Fibroblast of pulmonary artery (primary cell): ENCODE data around the gene POLR3B.
"Not testable (repeated sequence)": the region's sequence is repeated elsewhere in the genome, so short reads cannot be mapped to it uniquely, and the experiment has no call there.

Experiments
- DNase-seq: peaks from one replicate; pipeline ENCODE4 v3.0.0-alpha.2; 2010; ENCODE audit warnings: low read depth
- H3K4me3 ChIP-seq: replicated peaks from 2 replicates; pipeline ENCODE4 v1.5.1; 2011; ENCODE audit warnings: low read depth, mild to moderate bottlenecking, control low read depth, low read length, moderate library complexity
- TF ChIP-seq, protein P1 (sequence below): IDR thresholded peaks from 2 replicates; pipeline ENCODE4 v1.5.1; 2011; ENCODE audit warnings: mild to moderate bottlenecking, control low read depth, low read length, inconsistent platforms; ENCODE audit errors: missing control alignments

POLR3B gene

DNA sequence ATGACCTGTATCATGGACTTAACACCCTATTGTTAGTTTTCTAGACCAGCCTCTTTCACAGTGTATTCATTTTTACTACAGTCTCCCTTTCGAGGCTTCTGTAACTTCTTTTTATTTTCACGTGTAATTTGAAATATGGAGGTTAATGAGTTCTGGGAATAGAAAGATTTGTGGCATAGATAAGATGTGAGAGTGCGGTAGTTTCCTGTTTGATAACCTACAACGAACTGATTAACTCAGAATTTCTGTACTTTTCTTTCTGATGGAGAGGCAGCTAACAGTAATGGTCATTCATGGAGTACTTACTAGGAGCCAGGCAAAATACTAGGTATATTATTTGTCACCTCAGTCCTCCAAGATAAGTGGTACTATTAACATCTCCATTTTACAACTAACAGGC lies 21.2 kb downstream of the POLR3B start:
- TF ChIP-seq, protein P1, sequence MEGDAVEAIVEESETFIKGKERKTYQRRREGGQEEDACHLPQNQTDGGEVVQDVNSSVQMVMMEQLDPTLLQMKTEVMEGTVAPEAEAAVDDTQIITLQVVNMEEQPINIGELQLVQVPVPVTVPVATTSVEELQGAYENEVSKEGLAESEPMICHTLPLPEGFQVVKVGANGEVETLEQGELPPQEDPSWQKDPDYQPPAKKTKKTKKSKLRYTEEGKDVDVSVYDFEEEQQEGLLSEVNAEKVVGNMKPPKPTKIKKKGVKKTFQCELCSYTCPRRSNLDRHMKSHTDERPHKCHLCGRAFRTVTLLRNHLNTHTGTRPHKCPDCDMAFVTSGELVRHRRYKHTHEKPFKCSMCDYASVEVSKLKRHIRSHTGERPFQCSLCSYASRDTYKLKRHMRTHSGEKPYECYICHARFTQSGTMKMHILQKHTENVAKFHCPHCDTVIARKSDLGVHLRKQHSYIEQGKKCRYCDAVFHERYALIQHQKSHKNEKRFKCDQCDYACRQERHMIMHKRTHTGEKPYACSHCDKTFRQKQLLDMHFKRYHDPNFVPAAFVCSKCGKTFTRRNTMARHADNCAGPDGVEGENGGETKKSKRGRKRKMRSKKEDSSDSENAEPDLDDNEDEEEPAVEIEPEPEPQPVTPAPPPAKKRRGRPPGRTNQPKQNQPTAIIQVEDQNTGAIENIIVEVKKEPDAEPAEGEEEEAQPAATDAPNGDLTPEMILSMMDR: no peak
- no peak overlapping the region for H3K4me3 ChIP-seq
- DNase-seq: no peak

DNA sequence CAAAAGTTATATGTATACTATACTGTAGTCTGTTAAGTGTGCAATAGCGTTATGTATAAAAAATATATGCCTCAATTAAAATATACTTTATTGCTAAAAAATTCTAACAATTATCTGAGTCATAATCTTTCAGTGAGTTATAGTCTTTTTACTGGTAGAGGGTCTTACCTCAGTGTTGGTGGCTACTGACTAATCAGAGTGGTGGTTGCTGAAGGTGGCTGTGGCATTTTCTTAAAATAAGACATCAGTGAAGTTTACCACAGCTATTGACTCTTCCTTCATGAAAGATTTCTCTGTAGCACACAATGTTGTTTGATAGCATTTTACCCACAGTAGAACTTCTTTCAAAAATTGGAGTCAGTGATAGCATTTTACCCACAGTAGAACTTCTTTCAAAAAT lies 23.4 kb downstream of the POLR3B start:
- DNase-seq: no peak
- no peak overlapping the region for H3K4me3 ChIP-seq
- TF ChIP-seq, protein P1: no peak

DNA sequence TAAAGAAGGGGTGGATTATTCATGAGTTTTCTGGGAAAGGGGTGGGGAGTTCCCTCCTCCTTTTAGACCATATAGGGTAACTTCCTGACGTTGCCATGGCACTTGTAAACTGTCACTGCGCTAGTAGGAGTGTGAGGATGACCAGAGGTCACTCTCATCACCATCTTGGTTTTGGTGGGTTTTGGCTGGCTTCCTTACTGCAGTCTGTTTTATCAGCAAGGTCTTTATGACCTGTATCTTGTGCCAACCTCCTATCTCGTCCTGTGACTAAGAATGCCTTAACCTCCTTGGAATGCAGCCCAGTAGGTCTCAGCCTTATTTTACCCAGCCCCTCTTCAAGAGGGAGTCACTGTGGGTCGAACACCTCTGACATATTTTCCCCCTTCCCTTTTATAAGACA lies 24.3 kb downstream of the POLR3B start:
- not testable (repeated sequence) for DNase-seq, H3K4me3 ChIP-seq

DNA sequence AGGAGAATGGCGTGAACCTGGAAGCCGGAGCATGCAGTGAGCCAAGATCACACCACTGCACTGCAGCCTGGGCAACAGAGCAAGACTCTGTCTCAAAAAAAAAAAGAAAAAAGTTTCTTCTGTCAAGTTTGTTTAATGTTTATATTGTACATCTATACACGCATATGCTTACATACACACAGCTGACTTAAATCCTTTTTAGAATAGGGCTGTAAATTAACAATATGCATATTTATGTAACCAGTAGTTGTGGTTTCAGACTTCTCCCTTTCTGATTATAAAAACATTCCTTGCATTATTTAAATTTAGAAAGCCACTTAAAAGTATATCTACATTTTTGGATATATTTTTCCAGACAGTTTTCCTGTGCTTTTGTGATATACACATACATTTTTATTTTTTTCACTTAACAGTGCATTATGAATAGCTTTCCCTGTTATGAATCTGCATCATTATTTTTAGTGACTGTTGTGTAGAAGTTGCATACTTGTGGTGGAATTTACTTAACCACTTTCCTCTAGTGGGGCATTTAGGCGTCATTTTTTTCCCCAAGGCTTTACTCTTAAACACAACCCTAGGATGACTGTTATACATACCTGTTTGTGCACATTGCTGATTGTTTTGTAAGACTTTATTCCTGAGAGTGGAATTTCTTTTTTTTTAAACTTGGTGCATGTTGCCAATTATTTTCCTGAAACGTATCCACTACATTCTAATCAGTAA lies 29.4 kb downstream of the POLR3B start:
- no peak overlapping the region for H3K4me3 ChIP-seq
- TF ChIP-seq, protein P1: no peak
- peak; percentile 22 for DNase-seq

DNA sequence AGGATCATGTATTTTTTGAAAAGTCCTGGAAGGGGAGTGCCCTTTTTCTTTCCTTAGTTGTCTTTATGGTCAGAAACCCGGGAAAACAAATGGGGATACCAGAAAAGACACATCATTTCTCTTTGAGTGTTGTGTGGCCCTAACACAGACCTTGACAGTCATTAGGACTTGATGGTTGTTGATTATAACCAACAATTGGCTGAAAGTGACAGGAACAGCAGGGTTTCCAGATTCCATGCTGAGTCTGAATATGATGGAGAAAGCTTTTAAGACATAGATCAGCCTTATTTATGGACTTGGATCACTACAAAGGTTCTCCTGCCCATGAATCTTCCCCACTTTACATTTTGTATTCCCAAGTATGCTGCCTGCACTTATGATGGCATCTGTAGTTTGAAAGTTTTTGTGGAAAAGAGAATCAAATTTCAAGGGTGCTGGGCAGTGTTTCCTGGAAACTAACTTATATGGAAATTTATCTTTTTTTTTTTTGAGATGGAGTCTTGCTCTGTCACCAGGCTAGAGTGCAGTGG lies 30.4 kb downstream of the POLR3B start:
- H3K4me3 ChIP-seq: no peak overlapping the region
- DNase-seq: no peak
- TF ChIP-seq, protein P1: no peak

DNA sequence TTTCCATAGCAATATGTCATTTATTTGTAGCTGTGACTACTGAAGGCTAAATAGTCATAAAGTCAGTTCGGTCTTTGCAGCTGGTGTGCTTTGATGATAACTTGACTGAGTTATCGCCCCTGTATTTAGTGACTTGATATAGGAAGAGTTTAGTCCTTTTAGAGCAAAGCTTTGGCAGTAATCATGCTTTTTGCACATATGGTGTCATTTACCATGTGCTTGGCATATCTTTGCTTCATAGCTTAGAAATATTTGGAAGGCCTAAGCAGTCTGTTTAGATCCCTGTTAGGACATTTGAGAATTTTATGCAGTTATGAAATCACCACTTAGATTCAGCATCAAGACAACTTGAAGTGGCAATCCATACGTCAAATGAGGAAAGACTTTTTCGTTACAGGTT lies 31.6 kb downstream of the POLR3B start:
- DNase-seq: no peak
- H3K4me3 ChIP-seq: no peak overlapping the region
- TF ChIP-seq, protein P1: no peak

DNA sequence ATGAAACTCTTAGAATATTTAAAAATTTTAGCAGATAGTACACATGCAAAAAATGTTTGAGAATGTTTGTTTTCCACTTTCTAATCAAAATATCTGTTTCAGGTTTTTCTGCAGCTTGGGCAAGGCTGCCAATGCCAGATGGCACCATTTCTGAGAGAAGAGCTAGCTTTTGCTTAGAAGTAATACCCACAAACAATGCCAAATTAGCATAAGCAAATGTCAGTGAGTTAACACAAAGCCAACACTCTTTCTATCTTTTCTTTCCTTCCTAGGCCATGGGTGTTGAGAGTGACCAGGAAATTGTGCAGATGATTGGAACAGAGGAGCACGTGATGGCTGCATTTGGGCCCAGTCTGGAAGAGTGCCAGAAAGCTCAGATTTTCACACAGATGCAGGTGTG lies 35.2 kb downstream of the POLR3B start:
- no peak overlapping the region for H3K4me3 ChIP-seq
- TF ChIP-seq, protein P1: no peak
- no peak for DNase-seq
